GM19239 (cell line): ENCODE measurements around the gene CTSZ.
"Not testable (repeated sequence)": the region's sequence is repeated elsewhere in the genome, so short reads cannot be mapped to it uniquely, and the experiment has no call there.

Source experiments
- DNase-seq: peaks from one replicate; pipeline ENCODE4 v3.0.0; 2011; ENCODE audit warnings: low spot score; ENCODE audit not compliant: insufficient read length
- FAIRE-seq: peaks from 2 replicates; lab custom pipeline; 2011; peaks lifted over from hg19 to GRCh38; lab: Jason Lieb, UNC

CTSZ gene

GRCh38 chr20:58959652-58960051 lies 47.4 kb downstream of the CTSZ start:
- DNase-seq (no peak), FAIRE-seq (no peak)

DNA sequence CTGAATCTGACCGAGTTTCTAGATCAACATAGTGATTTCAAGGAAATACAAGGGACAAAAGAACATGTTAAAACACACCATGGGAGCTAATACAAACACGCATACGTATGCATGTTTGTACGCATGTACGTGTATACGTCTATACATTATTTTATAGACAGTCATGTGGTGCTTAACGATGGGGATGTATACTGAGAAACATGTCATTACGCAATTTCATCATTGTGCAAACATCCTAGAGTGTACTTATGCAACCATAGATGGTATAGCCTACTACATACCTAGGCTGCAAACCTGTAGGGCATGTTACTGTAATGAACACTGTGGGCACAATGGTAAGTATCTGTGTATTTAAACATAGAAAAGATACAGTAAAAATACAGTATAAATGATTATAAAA lies 51.0 kb downstream of the CTSZ start:
- no peak for DNase-seq
- no peak for FAIRE-seq

DNA sequence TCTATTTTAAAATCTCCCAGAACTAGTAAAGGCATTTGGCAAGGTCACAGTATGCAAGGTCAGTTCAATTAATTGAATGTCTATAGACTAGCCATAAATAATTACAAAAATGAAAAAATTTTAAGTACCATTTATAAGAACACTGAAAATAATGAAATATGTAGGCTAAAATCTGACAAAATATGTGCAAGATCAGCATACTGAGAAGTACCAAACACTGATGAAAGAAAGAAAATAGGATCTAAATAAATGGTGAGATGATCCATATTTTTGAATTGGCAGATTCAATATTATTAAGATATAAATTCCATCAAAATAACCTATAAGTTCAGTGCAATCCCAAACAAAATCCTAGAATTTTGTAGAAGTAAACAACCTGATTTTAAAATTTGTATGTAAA lies 54.0 kb downstream of the CTSZ start:
- FAIRE-seq: no peak

GRCh38 chr20:58950603-58951002 lies 56.5 kb downstream of the CTSZ start:
- FAIRE-seq (no peak), DNase-seq (no peak)

More for the DNA sequence above, 54.0 kb downstream of the CTSZ start:
- DNase-seq: no peak

- not testable (repeated sequence) for DNase-seq, FAIRE-seq
These were observed 59.2 kb downstream of the CTSZ start for GRCh38 chr20:58947797-58948388.

- FAIRE-seq (no peak), DNase-seq (no peak)
These were observed 61.0 kb downstream of the CTSZ start for GRCh38 chr20:58945965-58946631.
